ENCODE measurements around the gene IRX2.
A peak's percentile ranks its signal among the peaks of the same experiment; 100 is the strongest.

The IRX2 gene

GRCh38 chr5:2756211-2757152, 5.0 kb upstream of the IRX2 start:
- DNase-seq = peak in 2 of 56 donors; percentile 19 to 24

GRCh38 chr5:2755681-2756171, 4.2 kb upstream of the IRX2 start:
- no peak for DNase-seq

GRCh38 chr5:2755076-2755680, 3.7 kb upstream of the IRX2 start:
- DNase-seq = peak in 2 of 56 donors; percentile 26 to 39

GRCh38 chr5:2754581-2755075, 3.2 kb upstream of the IRX2 start:
- peak in 1 of 56 donors; percentile 22 for DNase-seq

GRCh38 chr5:2753452-2754420, 2.3 kb upstream of the IRX2 start:
- DNase-seq = no peak

GRCh38 chr5:2752821-2753439, 1.5 kb upstream of the IRX2 start:
- no peak for DNase-seq

- DNase-seq = peak in 3 of 56 donors; percentile 58 to 65 (median 62)
Observed at GRCh38 chr5:2752059-2752820, 763 bp upstream of the IRX2 start.

- DNase-seq = peak in 1 of 56 donors; percentile 36
Observed at GRCh38 chr5:2750758-2751464, 566 bp downstream of the IRX2 start.

GRCh38 chr5:2750026-2750757, 1.3 kb downstream of the IRX2 start:
- peak in 2 of 56 donors; percentile 13 to 20 for DNase-seq

- DNase-seq = no peak
Observed at GRCh38 chr5:2749514-2750025, 1.9 kb downstream of the IRX2 start.

- DNase-seq = no peak
Observed at GRCh38 chr5:2748861-2749513, 2.5 kb downstream of the IRX2 start.

GRCh38 chr5:2748179-2748860, 3.2 kb downstream of the IRX2 start:
- DNase-seq = no peak

GRCh38 chr5:2747363-2748162, 3.9 kb downstream of the IRX2 start:
- no peak for DNase-seq

- DNase-seq = no peak
Observed at GRCh38 chr5:2746561-2747032, 4.9 kb downstream of the IRX2 start.

- no peak for DNase-seq
Observed at GRCh38 chr5:2744485-2744884, 7.0 kb downstream of the IRX2 start.
